ENCODE data around the gene CTCFL. TPM values are rescaled to one million over a fixed set of nuclear protein-coding genes. Genes with fewer than 3 reads are reported as not detected.

Gene CTCFL
- total and polyA plus RNA-seq, 2 of the 8 experiments (the other 6 are each of a cell fraction or from before 2014, with no cell fraction given), result 0.30 to 0.80 TPM

DNA sequence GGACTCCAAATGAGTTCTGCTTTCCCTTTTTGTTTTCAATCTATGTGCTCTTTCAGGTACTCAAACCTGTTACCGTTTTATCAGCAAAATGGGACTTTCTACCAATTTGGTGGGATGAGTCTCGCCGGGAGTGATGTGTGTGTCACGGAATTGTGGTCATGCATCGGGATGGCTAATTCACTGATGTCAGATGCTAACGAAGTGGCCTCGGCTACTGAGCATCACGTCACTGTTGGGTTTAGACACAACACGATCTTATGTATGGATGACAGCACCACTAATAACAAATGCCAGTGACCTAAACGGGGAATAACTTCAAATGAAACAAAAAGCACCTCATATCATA lies 34.3 kb upstream of the CTCFL start:
- H2BK20ac ChIP-seq (ENCODE audit: low read length), result no peak overlapping the region
- H4K8ac ChIP-seq (ENCODE audit: extremely low read depth, insufficient read depth, low read length), result no peak overlapping the region
- no peak overlapping the region for H2BK120ac ChIP-seq (replicated peaks; ENCODE audit: low read depth, low read length)
- no peak overlapping the region for H2BK5ac ChIP-seq (ENCODE audit: low read depth, low read length)
- H3K9me3 ChIP-seq (ENCODE audit: insufficient read depth in 2 of 2, low read depth in 1 of 2, low read length in 1 of 2), result no peaks in the 10 kb centered on the region
- H3K23ac ChIP-seq (ENCODE audit: insufficient read length), result no peak overlapping the region
- no peak overlapping the region for H2AK5ac ChIP-seq (ENCODE audit: low read depth, low read length)
- no peak overlapping the region for H2AFZ ChIP-seq (ENCODE audit: low read length)
- H3K56ac ChIP-seq (replicated peaks; ENCODE audit: insufficient read length, low read depth, low read length), result no peak overlapping the region
- no peak overlapping the region for H2BK12ac ChIP-seq (ENCODE audit: low read depth, low read length)
- H4K5ac ChIP-seq (ENCODE audit: insufficient read length, low read depth, low read length), result no peak overlapping the region
- no peak overlapping the region for H3K9ac ChIP-seq (replicated peaks in 1 of 4; ENCODE audit: extremely low read depth in 1 of 4, low read depth in 3 of 4, low read length in 3 of 4)
- FAIRE-seq (no peak), DNase-seq (ENCODE audit: low read depth in 1 of 2, low spot score in 2 of 2) (no peak)
- no peak overlapping the region for H3K18ac ChIP-seq (ENCODE audit: extremely low read depth, low read length)
- H3K4ac ChIP-seq (replicated peaks; ENCODE audit: insufficient read length, low read depth, low read length), result no peak overlapping the region
- H2BK15ac ChIP-seq (ENCODE audit: low read length), result no peak overlapping the region
- no peaks in the 10 kb centered on the region for H4K20me1 ChIP-seq (replicated peaks in 1 of 2; ENCODE audit: control insufficient read depth in 1 of 2, insufficient read depth in 2 of 2, low read length in 2 of 2)
- H3K4me2 ChIP-seq (ENCODE audit: insufficient read depth in 1 of 2, low read depth in 2 of 2, low read length in 2 of 2), result no peak overlapping the region
- no peaks in the 10 kb centered on the region for H3K79me1 ChIP-seq (ENCODE audit: low read depth, low read length)
- no peaks in the 10 kb centered on the region for H3K23me2 ChIP-seq (ENCODE audit: low read depth, low read length)
- no peaks in the 10 kb centered on the region for H3K27me3 ChIP-seq (replicated peaks in 1 of 4; ENCODE audit: control insufficient read depth in 3 of 4, extremely low read depth in 1 of 4, insufficient read depth in 3 of 4, low read length in 3 of 4)
- H4K91ac ChIP-seq (replicated peaks; ENCODE audit: insufficient read length, low read length), result no peak overlapping the region
- ChIA-PET POLR2A (ENCODE audit: partially characterized antibody) (no interaction called here), CTCF (ENCODE audit: partially characterized antibody) (interaction anchor here (0.6 to 6.3 kb wide), 2 partner anchors 15 to 32 kb away, joined by 3 to 46 read pairs; no protein-coding TSS in a partner anchor)
- H3K27ac ChIP-seq (ENCODE audit: low read depth, low read length), result no peak overlapping the region
- no peaks in the 10 kb centered on the region for H3K36me3 ChIP-seq (ENCODE audit: control insufficient read depth in 2 of 4, insufficient read depth in 4 of 4, low read length in 3 of 4)
- H3K14ac ChIP-seq (ENCODE audit: insufficient read length), result no peak overlapping the region
- no peak overlapping the region for H3K4me3 ChIP-seq (ENCODE audit: extremely low read depth in 1 of 4, insufficient read depth in 2 of 4, low read depth in 3 of 4, low read length in 4 of 4)
- no peaks in the 10 kb centered on the region for H3K79me2 ChIP-seq (ENCODE audit: control insufficient read depth in 1 of 2, insufficient read depth in 2 of 2, low read length in 2 of 2)
- H3K4me1 ChIP-seq (replicated peaks in 1 of 4; ENCODE audit: control insufficient read depth in 3 of 4, insufficient read depth in 4 of 4, low read length in 3 of 4), result no peaks in the 10 kb centered on the region
- 85% methylated on average over 10 of the region's 10 CpGs; no CpG with 5 or more reads in 1 of the 2 experiments for WGBS, 2 experiments (ENCODE audit: extremely low coverage in 1 of 2, insufficient coverage in 1 of 2, insufficient read length in 1 of 2, insufficient replicate concordance in 2 of 2, low coverage in 1 of 2, low lambda C conversion rate in 2 of 2, missing lambda C conversion rate in 1 of 2)
- TF ChIP-seq, protein P1, sequence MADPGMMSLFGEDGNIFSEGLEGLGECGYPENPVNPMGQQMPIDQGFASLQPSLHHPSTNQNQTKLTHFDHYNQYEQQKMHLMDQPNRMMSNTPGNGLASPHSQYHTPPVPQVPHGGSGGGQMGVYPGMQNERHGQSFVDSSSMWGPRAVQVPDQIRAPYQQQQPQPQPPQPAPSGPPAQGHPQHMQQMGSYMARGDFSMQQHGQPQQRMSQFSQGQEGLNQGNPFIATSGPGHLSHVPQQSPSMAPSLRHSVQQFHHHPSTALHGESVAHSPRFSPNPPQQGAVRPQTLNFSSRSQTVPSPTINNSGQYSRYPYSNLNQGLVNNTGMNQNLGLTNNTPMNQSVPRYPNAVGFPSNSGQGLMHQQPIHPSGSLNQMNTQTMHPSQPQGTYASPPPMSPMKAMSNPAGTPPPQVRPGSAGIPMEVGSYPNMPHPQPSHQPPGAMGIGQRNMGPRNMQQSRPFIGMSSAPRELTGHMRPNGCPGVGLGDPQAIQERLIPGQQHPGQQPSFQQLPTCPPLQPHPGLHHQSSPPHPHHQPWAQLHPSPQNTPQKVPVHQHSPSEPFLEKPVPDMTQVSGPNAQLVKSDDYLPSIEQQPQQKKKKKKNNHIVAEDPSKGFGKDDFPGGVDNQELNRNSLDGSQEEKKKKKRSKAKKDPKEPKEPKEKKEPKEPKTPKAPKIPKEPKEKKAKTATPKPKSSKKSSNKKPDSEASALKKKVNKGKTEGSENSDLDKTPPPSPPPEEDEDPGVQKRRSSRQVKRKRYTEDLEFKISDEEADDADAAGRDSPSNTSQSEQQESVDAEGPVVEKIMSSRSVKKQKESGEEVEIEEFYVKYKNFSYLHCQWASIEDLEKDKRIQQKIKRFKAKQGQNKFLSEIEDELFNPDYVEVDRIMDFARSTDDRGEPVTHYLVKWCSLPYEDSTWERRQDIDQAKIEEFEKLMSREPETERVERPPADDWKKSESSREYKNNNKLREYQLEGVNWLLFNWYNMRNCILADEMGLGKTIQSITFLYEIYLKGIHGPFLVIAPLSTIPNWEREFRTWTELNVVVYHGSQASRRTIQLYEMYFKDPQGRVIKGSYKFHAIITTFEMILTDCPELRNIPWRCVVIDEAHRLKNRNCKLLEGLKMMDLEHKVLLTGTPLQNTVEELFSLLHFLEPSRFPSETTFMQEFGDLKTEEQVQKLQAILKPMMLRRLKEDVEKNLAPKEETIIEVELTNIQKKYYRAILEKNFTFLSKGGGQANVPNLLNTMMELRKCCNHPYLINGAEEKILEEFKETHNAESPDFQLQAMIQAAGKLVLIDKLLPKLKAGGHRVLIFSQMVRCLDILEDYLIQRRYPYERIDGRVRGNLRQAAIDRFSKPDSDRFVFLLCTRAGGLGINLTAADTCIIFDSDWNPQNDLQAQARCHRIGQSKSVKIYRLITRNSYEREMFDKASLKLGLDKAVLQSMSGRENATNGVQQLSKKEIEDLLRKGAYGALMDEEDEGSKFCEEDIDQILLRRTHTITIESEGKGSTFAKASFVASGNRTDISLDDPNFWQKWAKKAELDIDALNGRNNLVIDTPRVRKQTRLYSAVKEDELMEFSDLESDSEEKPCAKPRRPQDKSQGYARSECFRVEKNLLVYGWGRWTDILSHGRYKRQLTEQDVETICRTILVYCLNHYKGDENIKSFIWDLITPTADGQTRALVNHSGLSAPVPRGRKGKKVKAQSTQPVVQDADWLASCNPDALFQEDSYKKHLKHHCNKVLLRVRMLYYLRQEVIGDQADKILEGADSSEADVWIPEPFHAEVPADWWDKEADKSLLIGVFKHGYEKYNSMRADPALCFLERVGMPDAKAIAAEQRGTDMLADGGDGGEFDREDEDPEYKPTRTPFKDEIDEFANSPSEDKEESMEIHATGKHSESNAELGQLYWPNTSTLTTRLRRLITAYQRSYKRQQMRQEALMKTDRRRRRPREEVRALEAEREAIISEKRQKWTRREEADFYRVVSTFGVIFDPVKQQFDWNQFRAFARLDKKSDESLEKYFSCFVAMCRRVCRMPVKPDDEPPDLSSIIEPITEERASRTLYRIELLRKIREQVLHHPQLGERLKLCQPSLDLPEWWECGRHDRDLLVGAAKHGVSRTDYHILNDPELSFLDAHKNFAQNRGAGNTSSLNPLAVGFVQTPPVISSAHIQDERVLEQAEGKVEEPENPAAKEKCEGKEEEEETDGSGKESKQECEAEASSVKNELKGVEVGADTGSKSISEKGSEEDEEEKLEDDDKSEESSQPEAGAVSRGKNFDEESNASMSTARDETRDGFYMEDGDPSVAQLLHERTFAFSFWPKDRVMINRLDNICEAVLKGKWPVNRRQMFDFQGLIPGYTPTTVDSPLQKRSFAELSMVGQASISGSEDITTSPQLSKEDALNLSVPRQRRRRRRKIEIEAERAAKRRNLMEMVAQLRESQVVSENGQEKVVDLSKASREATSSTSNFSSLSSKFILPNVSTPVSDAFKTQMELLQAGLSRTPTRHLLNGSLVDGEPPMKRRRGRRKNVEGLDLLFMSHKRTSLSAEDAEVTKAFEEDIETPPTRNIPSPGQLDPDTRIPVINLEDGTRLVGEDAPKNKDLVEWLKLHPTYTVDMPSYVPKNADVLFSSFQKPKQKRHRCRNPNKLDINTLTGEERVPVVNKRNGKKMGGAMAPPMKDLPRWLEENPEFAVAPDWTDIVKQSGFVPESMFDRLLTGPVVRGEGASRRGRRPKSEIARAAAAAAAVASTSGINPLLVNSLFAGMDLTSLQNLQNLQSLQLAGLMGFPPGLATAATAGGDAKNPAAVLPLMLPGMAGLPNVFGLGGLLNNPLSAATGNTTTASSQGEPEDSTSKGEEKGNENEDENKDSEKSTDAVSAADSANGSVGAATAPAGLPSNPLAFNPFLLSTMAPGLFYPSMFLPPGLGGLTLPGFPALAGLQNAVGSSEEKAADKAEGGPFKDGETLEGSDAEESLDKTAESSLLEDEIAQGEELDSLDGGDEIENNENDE (IDR thresholded peaks at IDR 0.05; ENCODE audit: insufficient replicate concordance, low read length), result no peak

All from H1 (cell line).